ENCODE measurements around the gene DSTYK.

Gene DSTYK

DNA sequence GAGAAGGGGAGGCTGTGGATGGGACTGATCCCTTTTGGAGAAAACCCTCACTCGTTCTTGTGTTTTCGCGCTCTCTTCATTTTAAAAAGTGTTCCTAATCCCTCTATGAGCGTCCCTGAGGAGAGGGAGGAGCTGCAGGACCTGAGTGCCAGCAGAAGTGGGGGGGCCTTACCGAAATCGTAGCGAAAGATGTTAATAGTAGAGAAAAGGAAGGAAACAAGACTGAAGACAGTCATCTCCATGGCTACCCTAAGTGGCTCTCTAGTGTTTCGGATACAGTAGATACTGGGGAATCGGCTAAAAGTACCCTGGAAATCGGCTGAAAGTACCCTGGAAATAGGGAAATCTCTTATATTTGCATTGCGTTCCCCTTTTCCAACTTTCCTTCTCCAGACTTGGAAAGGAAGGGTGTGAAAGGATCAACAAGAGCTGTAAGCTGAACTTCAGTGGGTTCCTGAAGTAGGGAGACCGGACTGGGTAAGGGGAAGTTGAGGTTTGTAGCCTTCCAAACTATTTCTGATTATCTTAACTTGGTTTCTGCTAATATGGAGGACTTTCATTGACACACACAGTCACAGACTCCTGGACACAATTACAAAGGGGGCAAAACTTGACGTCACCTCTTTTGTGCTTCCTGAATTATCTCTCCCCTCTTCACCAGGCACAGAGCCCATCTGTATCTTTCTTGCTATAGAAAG is 486 bp upstream of the DSTYK start:
- TF ChIP-seq CTCF (conservative IDR thresholded peaks at IDR 0.05) (no peak), ZFX (IDR thresholded peaks at IDR 0.05) (no peak)
- peak overlapping the region; percentile 81 for H3K27ac ChIP-seq

GRCh38 chr1:205210756-205211168 is 740 bp downstream of the DSTYK start:
- TF ChIP-seq ZFX (IDR thresholded peaks at IDR 0.05) (no peak), CTCF (conservative IDR thresholded peaks at IDR 0.05) (no peak)
- peak overlapping the region; percentile 81 for H3K27ac ChIP-seq

GRCh38 chr1:205208811-205209210 is 2.7 kb downstream of the DSTYK start:
- no peak overlapping the region for H3K27ac ChIP-seq
- TF ChIP-seq CTCF (conservative IDR thresholded peaks at IDR 0.05) (no peak), ZFX (IDR thresholded peaks at IDR 0.05) (no peak)

- H3K27ac ChIP-seq, result no peak overlapping the region
- TF ChIP-seq ZFX (IDR thresholded peaks at IDR 0.05) (no peak), CTCF (conservative IDR thresholded peaks at IDR 0.05) (no peak)
Observed at GRCh38 chr1:205205055-205205454, 6.4 kb downstream of the DSTYK start.

GRCh38 chr1:205204552-205204951 is 7.0 kb downstream of the DSTYK start:
- H3K27ac ChIP-seq, result no peak overlapping the region
- TF ChIP-seq ZFX (IDR thresholded peaks at IDR 0.05) (no peak), CTCF (conservative IDR thresholded peaks at IDR 0.05) (no peak)

DNA sequence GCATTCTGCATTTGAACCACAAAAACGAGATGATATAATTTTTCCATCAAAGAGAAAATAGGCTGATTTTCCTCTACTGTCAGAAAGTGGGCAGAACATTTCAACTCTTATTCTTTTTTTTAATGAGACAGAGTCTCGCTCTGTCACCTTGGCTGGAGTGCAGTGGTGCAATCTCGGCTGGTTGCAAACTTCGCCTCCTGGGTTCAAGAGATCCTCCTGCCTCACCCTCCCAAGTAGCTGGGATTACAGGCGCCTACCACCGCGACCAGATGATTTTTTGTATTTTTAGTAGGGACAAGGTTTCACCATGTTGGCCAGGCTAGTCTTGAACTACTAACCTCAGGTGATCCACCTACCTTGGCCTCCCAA is 11.6 kb downstream of the DSTYK start:
- no peak overlapping the region for H3K27ac ChIP-seq
- TF ChIP-seq CTCF (conservative IDR thresholded peaks at IDR 0.05) (no peak), ZFX (IDR thresholded peaks at IDR 0.05) (no peak)

GRCh38 chr1:205199090-205199930 is 12.2 kb downstream of the DSTYK start:
- no peak overlapping the region for H3K27ac ChIP-seq
- TF ChIP-seq CTCF (conservative IDR thresholded peaks at IDR 0.05) (no peak), ZFX (IDR thresholded peaks at IDR 0.05) (no peak)

All from C4-2B (cell line).